ENCODE data around the gene HNRNPUL1.

DNA sequence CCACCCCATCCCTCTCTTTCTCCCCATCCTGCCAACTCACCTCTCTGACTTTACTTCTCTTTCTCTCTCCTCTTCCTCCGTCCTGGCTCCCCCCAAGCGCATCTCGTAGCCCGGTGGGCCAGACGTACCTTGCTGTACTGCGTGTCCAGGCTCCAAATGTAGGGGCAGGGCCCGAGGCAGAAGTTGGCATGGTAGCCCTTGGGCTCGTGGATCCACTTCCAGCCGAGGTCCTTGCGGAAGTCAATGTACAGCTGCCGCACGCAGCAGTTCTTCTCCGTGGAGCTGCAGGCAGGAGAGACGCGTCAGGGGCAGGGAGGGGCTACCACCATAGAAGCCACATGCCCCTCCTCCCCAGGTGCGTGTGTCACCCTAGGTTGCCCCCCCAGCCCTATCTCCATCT, 67.8 kb downstream of the HNRNPUL1 start:
- TF ChIP-seq, protein P1, sequence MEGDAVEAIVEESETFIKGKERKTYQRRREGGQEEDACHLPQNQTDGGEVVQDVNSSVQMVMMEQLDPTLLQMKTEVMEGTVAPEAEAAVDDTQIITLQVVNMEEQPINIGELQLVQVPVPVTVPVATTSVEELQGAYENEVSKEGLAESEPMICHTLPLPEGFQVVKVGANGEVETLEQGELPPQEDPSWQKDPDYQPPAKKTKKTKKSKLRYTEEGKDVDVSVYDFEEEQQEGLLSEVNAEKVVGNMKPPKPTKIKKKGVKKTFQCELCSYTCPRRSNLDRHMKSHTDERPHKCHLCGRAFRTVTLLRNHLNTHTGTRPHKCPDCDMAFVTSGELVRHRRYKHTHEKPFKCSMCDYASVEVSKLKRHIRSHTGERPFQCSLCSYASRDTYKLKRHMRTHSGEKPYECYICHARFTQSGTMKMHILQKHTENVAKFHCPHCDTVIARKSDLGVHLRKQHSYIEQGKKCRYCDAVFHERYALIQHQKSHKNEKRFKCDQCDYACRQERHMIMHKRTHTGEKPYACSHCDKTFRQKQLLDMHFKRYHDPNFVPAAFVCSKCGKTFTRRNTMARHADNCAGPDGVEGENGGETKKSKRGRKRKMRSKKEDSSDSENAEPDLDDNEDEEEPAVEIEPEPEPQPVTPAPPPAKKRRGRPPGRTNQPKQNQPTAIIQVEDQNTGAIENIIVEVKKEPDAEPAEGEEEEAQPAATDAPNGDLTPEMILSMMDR (conservative IDR thresholded peaks at IDR 0.05; ENCODE audit: low read depth in 2 of 2) = no peak
- TF ChIP-seq EZH2 (IDR thresholded peaks at IDR 0.05; ENCODE audit: low read depth, unreplicated experiment) (no peak), EZH2phosphoT487 (IDR thresholded peaks at IDR 0.05; ENCODE audit: unreplicated experiment) (no peak), POLR2AphosphoS5 (IDR thresholded peaks at IDR 0.05; ENCODE audit: low read depth) (no peak), JUNB (IDR thresholded peaks at IDR 0.05; ENCODE audit: unreplicated experiment) (no peak)
- TF ChIP-seq, protein P2, sequence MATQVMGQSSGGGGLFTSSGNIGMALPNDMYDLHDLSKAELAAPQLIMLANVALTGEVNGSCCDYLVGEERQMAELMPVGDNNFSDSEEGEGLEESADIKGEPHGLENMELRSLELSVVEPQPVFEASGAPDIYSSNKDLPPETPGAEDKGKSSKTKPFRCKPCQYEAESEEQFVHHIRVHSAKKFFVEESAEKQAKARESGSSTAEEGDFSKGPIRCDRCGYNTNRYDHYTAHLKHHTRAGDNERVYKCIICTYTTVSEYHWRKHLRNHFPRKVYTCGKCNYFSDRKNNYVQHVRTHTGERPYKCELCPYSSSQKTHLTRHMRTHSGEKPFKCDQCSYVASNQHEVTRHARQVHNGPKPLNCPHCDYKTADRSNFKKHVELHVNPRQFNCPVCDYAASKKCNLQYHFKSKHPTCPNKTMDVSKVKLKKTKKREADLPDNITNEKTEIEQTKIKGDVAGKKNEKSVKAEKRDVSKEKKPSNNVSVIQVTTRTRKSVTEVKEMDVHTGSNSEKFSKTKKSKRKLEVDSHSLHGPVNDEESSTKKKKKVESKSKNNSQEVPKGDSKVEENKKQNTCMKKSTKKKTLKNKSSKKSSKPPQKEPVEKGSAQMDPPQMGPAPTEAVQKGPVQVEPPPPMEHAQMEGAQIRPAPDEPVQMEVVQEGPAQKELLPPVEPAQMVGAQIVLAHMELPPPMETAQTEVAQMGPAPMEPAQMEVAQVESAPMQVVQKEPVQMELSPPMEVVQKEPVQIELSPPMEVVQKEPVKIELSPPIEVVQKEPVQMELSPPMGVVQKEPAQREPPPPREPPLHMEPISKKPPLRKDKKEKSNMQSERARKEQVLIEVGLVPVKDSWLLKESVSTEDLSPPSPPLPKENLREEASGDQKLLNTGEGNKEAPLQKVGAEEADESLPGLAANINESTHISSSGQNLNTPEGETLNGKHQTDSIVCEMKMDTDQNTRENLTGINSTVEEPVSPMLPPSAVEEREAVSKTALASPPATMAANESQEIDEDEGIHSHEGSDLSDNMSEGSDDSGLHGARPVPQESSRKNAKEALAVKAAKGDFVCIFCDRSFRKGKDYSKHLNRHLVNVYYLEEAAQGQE (IDR thresholded peaks at IDR 0.05; ENCODE audit: unreplicated experiment) = no peak
